HUES48 (cell line): ENCODE measurements around the gene SMC6.

Experiments used
- H3K27ac ChIP-seq: one replicate; pipeline ENCODE4 v1.7.0; 2013; ENCODE audit warnings: low read depth, low read length, inconsistent platforms
- H3K27me3 ChIP-seq: 2 replicates; pipeline ENCODE4 v1.6.1; 2013; ENCODE audit warnings: mild to moderate bottlenecking, low read length; ENCODE audit not compliant: control insufficient read depth, insufficient read depth
- H3K36me3 ChIP-seq: 2 replicates; pipeline ENCODE4 v1.6.1; 2013; ENCODE audit warnings: low read length; ENCODE audit not compliant: control insufficient read depth, insufficient read depth
- H3K4me1 ChIP-seq: 2 replicates; pipeline ENCODE4 v1.6.1; 2013; ENCODE audit warnings: mild to moderate bottlenecking, low read length; ENCODE audit not compliant: control insufficient read depth, insufficient read depth
- H3K4me3 ChIP-seq: 2 replicates; pipeline ENCODE4 v1.5.1; 2013; ENCODE audit warnings: mild to moderate bottlenecking, low read depth, low read length
- H3K9ac ChIP-seq: 2 replicates; pipeline ENCODE4 v1.6.1; 2013; ENCODE audit warnings: mild to moderate bottlenecking, low read depth, low read length, moderate library complexity
- H3K9me3 ChIP-seq: 2 replicates; pipeline ENCODE4 v1.6.1; 2013; ENCODE audit warnings: low read length; ENCODE audit not compliant: control insufficient read depth, insufficient read depth

The SMC6 gene

GRCh38 chr2:17674817-17675216, 78.8 kb downstream of the SMC6 start:
- Histone ChIP-seq H3K9me3 (no peaks in the 10 kb centered on the region), H3K4me3 (no peak overlapping the region), H3K27me3 (no peaks in the 10 kb centered on the region), H3K4me1 (no peaks in the 10 kb centered on the region), H3K9ac (no peak overlapping the region), H3K36me3 (peaks cover 67% of the 10 kb centered on the region), H3K27ac (no peak overlapping the region)

- Histone ChIP-seq H3K9ac (no peak overlapping the region), H3K4me3 (no peak overlapping the region), H3K36me3 (peaks cover 68% of the 10 kb centered on the region), H3K27me3 (no peaks in the 10 kb centered on the region), H3K9me3 (no peaks in the 10 kb centered on the region), H3K27ac (no peak overlapping the region), H3K4me1 (no peaks in the 10 kb centered on the region)
Measured at GRCh38 chr2:17672583-17673317, 80.9 kb downstream of the SMC6 start.

- no peaks in the 10 kb centered on the region for H3K9me3 ChIP-seq
- no peaks in the 10 kb centered on the region for H3K4me1 ChIP-seq
- H3K4me3 ChIP-seq = no peak overlapping the region
- no peak overlapping the region for H3K27ac ChIP-seq
- peaks cover 81% of the 10 kb centered on the region for H3K36me3 ChIP-seq
- H3K9ac ChIP-seq = no peak overlapping the region
- no peaks in the 10 kb centered on the region for H3K27me3 ChIP-seq
Measured at GRCh38 chr2:17667898-17668297, 85.7 kb downstream of the SMC6 start.

DNA sequence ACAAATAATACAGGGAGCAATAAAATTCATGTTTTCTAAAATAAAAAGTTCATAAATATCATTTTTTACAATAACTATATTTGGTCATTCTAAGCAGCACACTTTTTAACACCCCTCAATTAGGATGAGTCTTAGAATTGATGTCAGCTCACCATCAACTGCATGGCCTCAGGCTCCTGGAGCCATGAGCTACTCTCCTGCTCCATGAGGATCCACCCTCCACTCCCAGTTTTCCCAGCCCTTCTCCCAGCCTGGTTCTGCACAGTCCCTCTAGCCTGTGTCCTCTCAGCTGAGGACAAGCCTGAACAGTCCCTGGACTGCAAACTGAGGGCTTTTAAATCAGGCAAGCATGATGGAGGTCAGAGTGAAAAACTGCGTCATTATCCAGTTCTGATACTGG, 89.1 kb downstream of the SMC6 start:
- no peak overlapping the region for H3K4me3 ChIP-seq
- H3K4me1 ChIP-seq = no peaks in the 10 kb centered on the region
- H3K36me3 ChIP-seq = peaks cover 74% of the 10 kb centered on the region
- H3K27ac ChIP-seq = no peak overlapping the region
- no peaks in the 10 kb centered on the region for H3K9me3 ChIP-seq
- H3K9ac ChIP-seq = no peak overlapping the region
- no peaks in the 10 kb centered on the region for H3K27me3 ChIP-seq

GRCh38 chr2:17662723-17663122, 90.9 kb downstream of the SMC6 start:
- Histone ChIP-seq H3K9ac (no peak overlapping the region), H3K36me3 (peaks cover 56% of the 10 kb centered on the region), H3K27me3 (no peaks in the 10 kb centered on the region), H3K27ac (no peak overlapping the region), H3K4me3 (no peak overlapping the region), H3K9me3 (no peaks in the 10 kb centered on the region), H3K4me1 (no peaks in the 10 kb centered on the region)

GRCh38 chr2:17661460-17661859, 92.2 kb downstream of the SMC6 start:
- Histone ChIP-seq H3K4me1 (no peaks in the 10 kb centered on the region), H3K27ac (no peak overlapping the region), H3K36me3 (peaks cover 43% of the 10 kb centered on the region), H3K27me3 (no peaks in the 10 kb centered on the region), H3K4me3 (no peak overlapping the region), H3K9ac (no peak overlapping the region), H3K9me3 (no peaks in the 10 kb centered on the region)

DNA sequence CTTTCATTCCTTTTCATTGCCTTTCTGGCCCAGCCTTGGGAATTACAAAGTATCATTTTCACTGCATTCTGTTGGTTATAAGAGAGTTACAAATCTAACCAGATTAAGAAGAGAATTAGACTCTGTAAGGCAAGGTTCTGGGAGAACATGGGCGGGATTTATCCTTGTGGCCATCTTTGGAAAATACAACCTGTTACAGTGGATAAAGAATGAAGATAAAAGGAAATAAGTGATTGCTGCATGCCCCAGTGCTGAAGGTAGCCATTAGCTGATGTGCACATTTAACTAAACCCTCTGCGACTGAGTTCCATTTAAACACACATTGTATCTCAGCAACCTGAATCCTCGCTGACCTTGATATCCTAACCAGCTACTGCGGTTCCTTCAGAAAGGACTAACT, 93.4 kb downstream of the SMC6 start:
- H3K27ac ChIP-seq = no peak overlapping the region
- no peaks in the 10 kb centered on the region for H3K27me3 ChIP-seq
- H3K36me3 ChIP-seq = peaks cover 34% of the 10 kb centered on the region
- no peaks in the 10 kb centered on the region for H3K4me1 ChIP-seq
- no peak overlapping the region for H3K9ac ChIP-seq
- H3K4me3 ChIP-seq = no peak overlapping the region
- no peaks in the 10 kb centered on the region for H3K9me3 ChIP-seq

DNA sequence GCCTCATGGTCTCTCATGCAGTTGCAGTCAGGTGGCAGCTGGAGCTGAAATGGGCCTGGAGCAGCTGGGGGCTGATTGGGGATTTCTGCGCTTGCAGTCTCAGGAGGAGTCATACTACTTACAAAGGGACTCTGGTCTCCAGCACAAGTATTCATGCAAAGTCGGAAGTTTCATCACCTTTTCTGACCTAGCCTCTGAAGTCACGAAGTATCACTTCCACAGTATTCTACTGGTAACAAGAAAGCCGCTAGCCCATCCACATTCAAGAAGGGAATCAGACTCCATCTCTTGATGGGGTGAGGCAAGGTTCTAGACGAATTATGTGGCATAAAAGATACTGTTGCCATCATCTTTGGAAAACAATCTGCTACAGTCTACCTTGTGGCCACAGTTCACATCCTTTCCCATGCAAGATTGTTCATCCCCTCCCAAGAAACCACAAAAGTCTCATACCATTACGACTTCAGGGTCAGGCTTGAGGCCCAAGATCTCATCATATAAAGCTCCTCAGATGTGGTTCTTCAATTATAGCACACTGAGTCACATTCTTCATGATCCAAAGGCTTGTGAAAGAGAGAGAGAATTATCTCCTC, 95.3 kb downstream of the SMC6 start:
- H3K9ac ChIP-seq = no peak overlapping the region
- no peaks in the 10 kb centered on the region for H3K9me3 ChIP-seq
- no peaks in the 10 kb centered on the region for H3K4me1 ChIP-seq
- no peak overlapping the region for H3K4me3 ChIP-seq
- H3K27ac ChIP-seq = no peak overlapping the region
- no peaks in the 10 kb centered on the region for H3K27me3 ChIP-seq
- H3K36me3 ChIP-seq = peaks cover 16% of the 10 kb centered on the region

DNA sequence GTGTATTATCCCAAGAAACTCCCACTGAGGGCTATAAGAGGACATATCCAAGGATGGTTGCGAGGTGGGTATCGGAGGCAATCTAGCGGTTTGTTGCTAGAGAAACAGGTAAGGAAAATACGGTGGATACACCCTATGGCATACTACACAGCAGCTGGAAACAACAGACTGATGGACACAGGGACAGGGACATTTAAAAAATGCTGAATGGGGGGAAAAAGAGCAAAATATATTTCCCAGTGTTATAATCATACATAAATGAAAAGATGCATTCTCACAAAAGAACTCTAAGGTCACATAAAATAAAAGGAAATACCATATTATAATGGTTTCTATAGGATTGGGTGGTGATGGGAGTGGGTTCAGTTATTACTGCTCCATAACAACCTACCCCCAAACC, 95.9 kb downstream of the SMC6 start:
- no peaks in the 10 kb centered on the region for H3K27me3 ChIP-seq
- no peak overlapping the region for H3K27ac ChIP-seq
- no peak overlapping the region for H3K9ac ChIP-seq
- no peak overlapping the region for H3K4me3 ChIP-seq
- no peaks in the 10 kb centered on the region for H3K9me3 ChIP-seq
- H3K4me1 ChIP-seq = no peaks in the 10 kb centered on the region
- H3K36me3 ChIP-seq = peaks cover 16% of the 10 kb centered on the region

DNA sequence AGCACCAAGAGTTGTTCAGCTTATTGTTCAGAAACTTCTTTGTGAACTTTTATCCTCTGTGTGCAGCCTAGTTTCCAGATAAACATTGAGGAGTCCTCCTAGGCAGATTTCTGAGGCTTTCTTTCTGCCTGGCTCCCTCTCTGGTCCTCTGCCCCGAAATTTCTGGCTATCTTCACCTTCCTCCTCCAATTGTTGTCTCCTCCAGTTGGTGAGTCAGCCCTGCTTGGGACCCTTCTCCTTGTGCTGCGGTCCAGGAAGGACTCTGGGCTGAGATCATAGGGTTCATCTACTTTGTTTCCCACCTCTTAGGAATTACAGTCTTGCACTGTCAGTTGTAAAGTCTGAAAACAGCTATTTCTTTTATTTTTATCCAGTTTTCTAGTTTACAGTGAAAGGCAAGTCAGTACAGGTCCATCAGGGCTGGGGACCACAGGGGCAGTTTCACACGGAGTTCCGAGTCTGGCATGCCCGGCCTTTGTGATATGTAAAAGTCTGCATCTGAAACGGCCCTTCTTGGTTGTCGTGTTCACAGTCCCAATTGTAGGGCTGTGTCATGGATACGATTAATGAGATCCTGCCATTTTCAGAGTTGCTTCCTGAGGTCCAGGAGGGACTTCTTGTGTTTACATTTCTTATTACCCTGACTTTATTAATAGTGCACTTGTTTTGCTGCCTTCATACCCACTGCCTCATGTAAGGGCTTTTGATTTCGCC, 100.8 kb downstream of the SMC6 start:
- H3K4me3 ChIP-seq = no peak overlapping the region
- no peak overlapping the region for H3K9ac ChIP-seq
- 0 out of 2 replicates have a peak, but pooled peaks cover 3% of the 10 kb centered on the region for H3K4me1 ChIP-seq
- H3K36me3 ChIP-seq = peaks cover 9% of the 10 kb centered on the region
- H3K27ac ChIP-seq = no peak overlapping the region
- no peaks in the 10 kb centered on the region for H3K27me3 ChIP-seq
- no peaks in the 10 kb centered on the region for H3K9me3 ChIP-seq

- Histone ChIP-seq H3K4me1 (0 out of 2 replicates have a peak, but pooled peaks cover 3% of the 10 kb centered on the region), H3K36me3 (peaks cover 6% of the 10 kb centered on the region; the same call in 1 of the 2 replicates), H3K27ac (no peak overlapping the region), H3K4me3 (no peak overlapping the region), H3K9ac (no peak overlapping the region), H3K27me3 (no peaks in the 10 kb centered on the region), H3K9me3 (no peaks in the 10 kb centered on the region)
Measured at GRCh38 chr2:17649026-17649425, 104.6 kb downstream of the SMC6 start.
